Adrenal gland (tissue), 12 donors: Measurements from ENCODE around the gene ARHGAP31. TPM values are rescaled to one million over a fixed set of nuclear protein-coding genes. Genes with fewer than 3 reads are reported as not detected.

Experiments used
- DNase-seq, 7 donors: peaks; one replicate each; pipeline ENCODE4 v3.0.0-alpha.2; 2019 to 2020
- H3K27ac ChIP-seq, 5 donors: fragments of 200-600 bp; sonication (generic) in 4 of 5; 1 replicate in 3 of 5; 2 replicates in 2 of 5; pipeline versions ENCODE4 v1.5.1 to v1.8.0; 2016 to 2020; ENCODE audit warnings: mild to moderate bottlenecking in 1 of 5
- H3K27me3 ChIP-seq: fragments of 200-600 bp; 2 replicates; pipeline ENCODE4 v1.8.0; 2021
- H3K36me3 ChIP-seq, 2 donors: fragments of 200-600 bp; replicated peaks in 1 of 2; 1 replicate in 1 of 2; 2 replicates in 1 of 2; pipeline versions ENCODE4 v1.5.1 to v1.8.0; 2018 to 2022
- H3K4me1 ChIP-seq, 2 donors: fragments of 200-600 bp; replicated peaks in 1 of 2; 1 replicate in 1 of 2; 2 replicates in 1 of 2; pipeline versions ENCODE4 v1.5.1 to v1.8.0; 2018 to 2021
- H3K4me3 ChIP-seq, 4 donors: fragments of 200-600 bp; sonication (generic) in 3 of 4; one replicate each; pipeline ENCODE4 v1.5.1; 2016 to 2018
- H3K9me3 ChIP-seq, 3 donors: fragments of 200-600 bp; sonication (generic) in 1 of 3; replicated peaks in 1 of 3; 1 replicate in 2 of 3; 2 replicates in 1 of 3; pipeline versions ENCODE4 v1.5.1 to v1.8.0; 2016 to 2021
- POLR2A ChIP-seq, 2 donors: fragments of 450-650 bp; IDR thresholded peaks; one replicate each; pipeline ENCODE4 v1.6.1; 2017; ENCODE audit warnings: antibody characterized with exemption in 2 of 2, mild to moderate bottlenecking in 2 of 2, moderate library complexity in 1 of 2
- WGBS, 4 donors: extraction: QIAGEN DNeasy Blood & Tissue Kit in 2 of 4; methylation state at CpG; one replicate each; pipeline versions ENCODE4 v1.1.5 to v1.1.7; 2013 to 2017; 5-methylcytosine and 5-hydroxymethylcytosine counted together
- intact Hi-C, 2 donors: fragments of 100-400 bp; cut with DNase I; formaldehyde crosslinking; loops; one replicate each; pipeline versions ENCODE4 v1.14.1 to v1.15.0; 2022 to 2023
- polyA plus RNA-seq, 3 donors: library from polyadenylated mRNA; stranded (reverse); fragments of 200-250 nt in 2 of 3; fragments of 350-450 nt in 1 of 3; fragmentation: Illumina TruSeq in 1 of 3; extraction: RNeasy Lipid Tissue Mini Kit (QIAGEN cat#74804) in 1 of 3; gene quantifications; one replicate each; pipeline ENCODE4 v1.2.3, GENCODE V29; 2013 to 2014
- total RNA-seq, 9 donors: library from RNA; depleted of rRNA in 4 of 9; stranded (reverse); fragments of >200 nt in 4 of 9; fragments of 120-200 nt in 1 of 9; fragmentation: NEBNext Ultra II Directional in 1 of 9; extraction: Animal tissue kit (Norgen Biotek cat#: 25700) in 1 of 9; gene quantifications; one replicate each; pipeline versions ENCODE4 v1.1.0 to v1.2.4, GENCODE V29; 2013 to 2023
- TF ChIP-seq, protein P1 (sequence below), 6 experiments: fragments of 450-650 bp in 4 of 6; fragments of 200-600 bp in 2 of 6; sonication (generic) in 1 of 6; IDR thresholded peaks; 1 replicate in 5 of 6; 2 replicates in 1 of 6; pipeline versions ENCODE4 v1.5.1 to v1.8.0; 2016 to 2021; ENCODE audit warnings: antibody characterized with exemption in 6 of 6, mild to moderate bottlenecking in 2 of 6, moderate library complexity in 1 of 6
- donor health status: healthy with polysubstance abuse.
- donor health status: Bipolar disorder and iron deficiency.
- donor health status: DM: yes; HTN: yes; CAD: no.
- donor health status: DM: no; HTN: no; CAD: no.
- donor health status: DM: no; HTN: no; CAD: no.
- donor health status: DM: yes; HTN: yes; CAD: no.

The ARHGAP31 gene
- total and polyA plus RNA-seq, 12 donors, result 2.9 to 21.8 (median 9.4) TPM

DNA sequence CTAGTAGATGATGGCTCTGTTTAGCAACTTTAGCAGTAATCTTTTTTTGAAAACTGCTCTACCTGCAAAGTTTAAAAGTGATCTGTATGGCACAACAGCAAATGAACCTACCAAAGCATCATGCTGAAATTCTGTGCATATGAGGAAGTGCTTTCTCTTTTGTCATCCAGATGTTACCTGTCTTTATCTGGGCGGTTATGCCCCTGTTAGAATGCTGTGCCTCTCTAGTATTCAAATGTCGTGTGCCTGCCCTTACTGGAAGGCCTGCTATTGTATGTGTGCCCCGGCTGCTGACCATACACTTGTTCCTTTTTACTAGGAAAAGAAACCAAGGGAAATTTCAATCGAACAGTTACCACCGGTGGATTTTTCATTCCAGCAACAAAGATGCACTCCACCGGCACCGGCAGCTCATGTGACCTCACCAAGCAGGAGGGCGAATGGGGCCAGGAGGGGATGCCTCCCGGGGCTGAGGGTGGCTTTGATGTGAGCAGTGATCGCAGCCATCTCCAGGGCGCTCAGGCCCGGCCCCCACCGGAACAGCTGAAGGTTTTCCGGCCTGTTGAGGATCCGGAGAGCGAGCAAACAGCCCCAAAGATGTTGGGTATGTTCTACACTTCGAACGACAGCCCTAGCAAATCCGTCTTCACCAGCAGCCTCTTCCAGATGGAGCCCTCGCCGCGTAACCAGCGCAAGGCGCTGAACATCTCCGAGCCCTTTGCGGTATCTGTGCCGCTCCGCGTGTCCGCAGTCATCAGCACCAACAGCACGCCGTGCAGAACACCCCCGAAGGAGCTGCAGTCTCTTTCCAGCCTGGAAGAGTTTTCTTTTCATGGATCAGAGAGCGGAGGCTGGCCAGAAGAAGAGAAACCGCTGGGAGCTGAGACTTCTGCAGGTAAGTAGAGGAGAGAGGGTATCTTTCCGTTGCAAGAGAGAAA lies 107.6 kb downstream of the ARHGAP31 start:
- peaks cover 0 to 30% of the 10 kb centered on the region in 2 donors for H3K36me3 ChIP-seq

GRCh38 chr3:119402791-119403190 lies 108.6 kb downstream of the ARHGAP31 start:
- 80 to 92% (median 84%) methylated on average over 1 of the region's 1 CpG for WGBS, 4 donors
- Histone ChIP-seq H3K4me1 (no peaks in the 10 kb centered on the region), H3K36me3 (peaks cover 0 to 30% of the 10 kb centered on the region in 2 donors)

More for the DNA sequence above, 107.6 kb downstream of the ARHGAP31 start:
- no peak overlapping the region for H3K27ac ChIP-seq
- H3K4me3 ChIP-seq, result no peak overlapping the region
- WGBS, 4 donors, result 77 to 88% (median 82%) methylated on average over 26 to 36 of the region's 36 CpGs
- H3K4me1 ChIP-seq, result no peaks in the 10 kb centered on the region
- no peak for DNase-seq
- TF ChIP-seq, protein P1, sequence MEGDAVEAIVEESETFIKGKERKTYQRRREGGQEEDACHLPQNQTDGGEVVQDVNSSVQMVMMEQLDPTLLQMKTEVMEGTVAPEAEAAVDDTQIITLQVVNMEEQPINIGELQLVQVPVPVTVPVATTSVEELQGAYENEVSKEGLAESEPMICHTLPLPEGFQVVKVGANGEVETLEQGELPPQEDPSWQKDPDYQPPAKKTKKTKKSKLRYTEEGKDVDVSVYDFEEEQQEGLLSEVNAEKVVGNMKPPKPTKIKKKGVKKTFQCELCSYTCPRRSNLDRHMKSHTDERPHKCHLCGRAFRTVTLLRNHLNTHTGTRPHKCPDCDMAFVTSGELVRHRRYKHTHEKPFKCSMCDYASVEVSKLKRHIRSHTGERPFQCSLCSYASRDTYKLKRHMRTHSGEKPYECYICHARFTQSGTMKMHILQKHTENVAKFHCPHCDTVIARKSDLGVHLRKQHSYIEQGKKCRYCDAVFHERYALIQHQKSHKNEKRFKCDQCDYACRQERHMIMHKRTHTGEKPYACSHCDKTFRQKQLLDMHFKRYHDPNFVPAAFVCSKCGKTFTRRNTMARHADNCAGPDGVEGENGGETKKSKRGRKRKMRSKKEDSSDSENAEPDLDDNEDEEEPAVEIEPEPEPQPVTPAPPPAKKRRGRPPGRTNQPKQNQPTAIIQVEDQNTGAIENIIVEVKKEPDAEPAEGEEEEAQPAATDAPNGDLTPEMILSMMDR (IDR thresholded peaks at IDR 0.05), result no peak
- no peak for TF ChIP-seq POLR2A (IDR thresholded peaks at IDR 0.05)
- H3K27me3 ChIP-seq, result no peaks in the 10 kb centered on the region
- H3K9me3 ChIP-seq, result no peaks in the 10 kb centered on the region
- intact Hi-C loops, result no loop called here

DNA sequence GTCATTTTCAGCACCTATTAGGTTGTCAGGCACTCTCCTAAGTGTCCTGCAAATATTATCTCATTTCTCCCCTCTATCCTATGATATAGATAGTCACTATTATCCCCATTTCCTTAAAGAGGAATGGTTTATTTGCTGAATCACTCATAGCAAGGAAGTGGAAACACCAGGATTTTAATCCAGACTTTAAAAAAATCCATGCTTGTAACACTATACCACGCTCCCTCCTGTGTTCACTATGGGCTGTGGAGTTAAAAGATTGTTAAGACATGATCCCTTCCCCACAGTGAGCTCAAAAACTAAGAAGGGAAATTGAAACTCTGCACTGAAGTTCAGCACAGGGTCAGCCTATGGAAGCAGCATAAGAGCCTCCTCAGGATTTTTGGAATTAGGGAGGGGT lies 109.0 kb downstream of the ARHGAP31 start:
- WGBS, 4 donors, result 90 to 100% (median 94%) methylated on average over 1 of the region's 1 CpG
- DNase-seq, result no peak
- no peaks in the 10 kb centered on the region for H3K9me3 ChIP-seq
- H3K4me3 ChIP-seq, result no peak overlapping the region
- intact Hi-C loops, result no loop called here
- TF ChIP-seq, protein P1 (IDR thresholded peaks at IDR 0.05), result no peak
- no peak for TF ChIP-seq POLR2A (IDR thresholded peaks at IDR 0.05)
- H3K4me1 ChIP-seq, result no peaks in the 10 kb centered on the region
- peaks cover 0 to 30% of the 10 kb centered on the region in 2 donors for H3K36me3 ChIP-seq
- no peaks in the 10 kb centered on the region for H3K27me3 ChIP-seq
- H3K27ac ChIP-seq, result no peak overlapping the region

More at GRCh38 chr3:119402791-119403190, 108.6 kb downstream of the ARHGAP31 start:
- no peak for TF ChIP-seq POLR2A (IDR thresholded peaks at IDR 0.05)
- TF ChIP-seq, protein P1 (IDR thresholded peaks at IDR 0.05), result no peak
- no peaks in the 10 kb centered on the region for H3K27me3 ChIP-seq
- no peak overlapping the region for H3K27ac ChIP-seq
- intact Hi-C loops, result no loop called here
- no peaks in the 10 kb centered on the region for H3K9me3 ChIP-seq
- no peak for DNase-seq
- H3K4me3 ChIP-seq, result no peak overlapping the region

DNA sequence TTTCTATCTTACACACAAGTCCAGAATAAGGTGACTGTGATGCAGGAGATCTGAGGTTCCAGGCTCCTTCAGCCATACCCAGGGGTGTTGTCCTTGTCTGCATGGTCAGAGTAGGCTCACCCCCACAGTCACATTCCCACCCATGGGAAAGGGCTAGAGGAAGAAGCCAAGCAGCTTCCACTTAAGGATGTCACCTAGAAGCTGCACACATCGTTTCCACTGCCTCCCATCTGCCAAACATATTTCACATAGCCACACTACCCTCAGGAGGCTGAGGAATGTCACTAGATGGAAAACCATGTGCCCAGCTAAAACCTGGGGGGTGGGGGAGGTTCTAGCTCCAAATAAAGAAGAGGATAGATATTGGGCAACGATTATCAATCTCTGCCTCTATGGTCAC lies 111.1 kb downstream of the ARHGAP31 start:
- TF ChIP-seq, protein P1 (IDR thresholded peaks at IDR 0.05), result no peak
- no peak for TF ChIP-seq POLR2A (IDR thresholded peaks at IDR 0.05)
- intact Hi-C loops, result no loop called here
- H3K9me3 ChIP-seq, result no peaks in the 10 kb centered on the region
- H3K36me3 ChIP-seq, result peaks cover 0 to 22% of the 10 kb centered on the region in 2 donors
- WGBS, 4 donors, result 57 to 86% (median 77%) methylated on average over 2 of the region's 2 CpGs
- H3K4me1 ChIP-seq, result no peaks in the 10 kb centered on the region
- H3K27me3 ChIP-seq, result no peaks in the 10 kb centered on the region
- H3K27ac ChIP-seq, result no peak overlapping the region
- DNase-seq, result no peak
- no peak overlapping the region for H3K4me3 ChIP-seq
